SK-N-SH (cell line): ENCODE results near the gene POLN.

ENCODE experiments used
- POLR2AphosphoS5 ChIP-seq: IDR thresholded peaks from 2 replicates; pipeline ENCODE4 v1.6.1; 2012; ENCODE audit warnings: low read depth, low read length
- TAF1 ChIP-seq: IDR thresholded peaks from 2 replicates; pipeline ENCODE4 v1.6.1; 2012; ENCODE audit warnings: low read depth, mild to moderate bottlenecking, low read length, moderate library complexity, borderline replicate concordance
- USF2 ChIP-seq: fragments of 150-350 bp; IDR thresholded peaks from 2 replicates; pipeline ENCODE4 v1.6.1; 2017; ENCODE audit warnings: antibody characterized with exemption, low read length, low read depth, borderline replicate concordance

GRCh38 chr4:2101346-2102044 is 140.4 kb downstream of the POLN start:
- TF ChIP-seq POLR2AphosphoS5, result no peak
- TF ChIP-seq TAF1, result no peak
- no peak for TF ChIP-seq USF2
